ENCODE results near the gene CHD2. TPM values are rescaled to one million over a fixed set of nuclear protein-coding genes. Genes with fewer than 3 reads are reported as not detected.
A peak's percentile ranks its signal among the peaks of the same experiment; 100 is the strongest.

Gene CHD2
- total RNA-seq, 1 donor from 2014 or later, result 89.9 TPM

- Mint-ChIP-seq H3K4me3 (ENCODE audit: unreplicated experiment) (peak overlapping the region; percentile 94), H3K27ac (ENCODE audit: unreplicated experiment) (peak overlapping the region; percentile 100), H3K36me3 (ENCODE audit: unreplicated experiment) (peaks cover 30% of the 10 kb centered on the region), H3K9me3 (ENCODE audit: unreplicated experiment) (no peaks in the 10 kb centered on the region), H3K27me3 (ENCODE audit: unreplicated experiment) (no peaks in the 10 kb centered on the region), H3K4me1 (ENCODE audit: unreplicated experiment) (peaks cover 68% of the 10 kb centered on the region)
- DNase-seq (ENCODE audit: extremely low spot score, unreplicated experiment), result no peak
- TF ChIP-seq, protein P1, sequence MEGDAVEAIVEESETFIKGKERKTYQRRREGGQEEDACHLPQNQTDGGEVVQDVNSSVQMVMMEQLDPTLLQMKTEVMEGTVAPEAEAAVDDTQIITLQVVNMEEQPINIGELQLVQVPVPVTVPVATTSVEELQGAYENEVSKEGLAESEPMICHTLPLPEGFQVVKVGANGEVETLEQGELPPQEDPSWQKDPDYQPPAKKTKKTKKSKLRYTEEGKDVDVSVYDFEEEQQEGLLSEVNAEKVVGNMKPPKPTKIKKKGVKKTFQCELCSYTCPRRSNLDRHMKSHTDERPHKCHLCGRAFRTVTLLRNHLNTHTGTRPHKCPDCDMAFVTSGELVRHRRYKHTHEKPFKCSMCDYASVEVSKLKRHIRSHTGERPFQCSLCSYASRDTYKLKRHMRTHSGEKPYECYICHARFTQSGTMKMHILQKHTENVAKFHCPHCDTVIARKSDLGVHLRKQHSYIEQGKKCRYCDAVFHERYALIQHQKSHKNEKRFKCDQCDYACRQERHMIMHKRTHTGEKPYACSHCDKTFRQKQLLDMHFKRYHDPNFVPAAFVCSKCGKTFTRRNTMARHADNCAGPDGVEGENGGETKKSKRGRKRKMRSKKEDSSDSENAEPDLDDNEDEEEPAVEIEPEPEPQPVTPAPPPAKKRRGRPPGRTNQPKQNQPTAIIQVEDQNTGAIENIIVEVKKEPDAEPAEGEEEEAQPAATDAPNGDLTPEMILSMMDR (IDR thresholded peaks at IDR 0.05), result no peak
Observed at GRCh38 chr15:92904722-92905571, 4.8 kb downstream of the CHD2 start.

- peak overlapping the region; percentile 43 for H3K4me3 Mint-ChIP-seq (ENCODE audit: unreplicated experiment)
- no peak for DNase-seq (ENCODE audit: extremely low spot score, unreplicated experiment)
- H3K4me1 Mint-ChIP-seq (ENCODE audit: unreplicated experiment), result peaks cover 75% of the 10 kb centered on the region
- no peaks in the 10 kb centered on the region for H3K27me3 Mint-ChIP-seq (ENCODE audit: unreplicated experiment)
- peak overlapping the region; percentile 100 for H3K27ac Mint-ChIP-seq (ENCODE audit: unreplicated experiment)
- peaks cover 25% of the 10 kb centered on the region for H3K36me3 Mint-ChIP-seq (ENCODE audit: unreplicated experiment)
- TF ChIP-seq, protein P1 (IDR thresholded peaks at IDR 0.05), result no peak
- no peaks in the 10 kb centered on the region for H3K9me3 Mint-ChIP-seq (ENCODE audit: unreplicated experiment)
Observed at GRCh38 chr15:92906020-92906419, 5.9 kb downstream of the CHD2 start.

- peak overlapping the region; percentile 100 for H3K27ac Mint-ChIP-seq (ENCODE audit: unreplicated experiment)
- H3K36me3 Mint-ChIP-seq (ENCODE audit: unreplicated experiment), result peaks cover 24% of the 10 kb centered on the region
- H3K27me3 Mint-ChIP-seq (ENCODE audit: unreplicated experiment), result no peaks in the 10 kb centered on the region
- peak overlapping the region; percentile 51 for H3K4me3 Mint-ChIP-seq (ENCODE audit: unreplicated experiment)
- TF ChIP-seq, protein P1 (IDR thresholded peaks at IDR 0.05), result no peak
- no peak for DNase-seq (ENCODE audit: extremely low spot score, unreplicated experiment)
- peaks cover 82% of the 10 kb centered on the region for H3K4me1 Mint-ChIP-seq (ENCODE audit: unreplicated experiment)
- H3K9me3 Mint-ChIP-seq (ENCODE audit: unreplicated experiment), result no peaks in the 10 kb centered on the region
Observed at GRCh38 chr15:92906563-92907081, 6.5 kb downstream of the CHD2 start.

DNA sequence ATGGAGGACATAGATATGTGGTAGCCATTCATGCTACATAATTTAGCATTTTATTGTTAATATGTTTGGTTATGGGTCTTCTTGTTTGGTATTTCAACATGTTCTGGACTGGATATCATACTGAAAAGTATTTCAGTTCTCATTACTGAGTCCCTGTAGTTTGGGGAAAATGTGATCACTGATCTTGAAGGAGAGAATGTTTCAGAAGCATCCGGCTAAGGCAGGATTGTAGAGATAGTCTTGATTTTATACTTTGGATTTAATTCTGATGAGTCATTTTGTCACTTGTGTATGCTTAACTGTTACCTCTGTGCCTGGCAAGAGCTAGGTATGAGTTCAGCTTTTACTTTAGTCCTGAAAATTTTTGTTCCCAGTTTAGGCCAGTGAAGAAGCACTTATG lies 7.1 kb downstream of the CHD2 start:
- peak overlapping the region; percentile 51 for H3K4me3 Mint-ChIP-seq (ENCODE audit: unreplicated experiment)
- no peaks in the 10 kb centered on the region for H3K9me3 Mint-ChIP-seq (ENCODE audit: unreplicated experiment)
- peak overlapping the region; percentile 100 for H3K27ac Mint-ChIP-seq (ENCODE audit: unreplicated experiment)
- no peak for DNase-seq (ENCODE audit: extremely low spot score, unreplicated experiment)
- peaks cover 88% of the 10 kb centered on the region for H3K4me1 Mint-ChIP-seq (ENCODE audit: unreplicated experiment)
- H3K36me3 Mint-ChIP-seq (ENCODE audit: unreplicated experiment), result peaks cover 30% of the 10 kb centered on the region
- no peaks in the 10 kb centered on the region for H3K27me3 Mint-ChIP-seq (ENCODE audit: unreplicated experiment)
- TF ChIP-seq, protein P1 (IDR thresholded peaks at IDR 0.05), result no peak

All from osteocyte (in vitro differentiated cells).